Measurements from ENCODE around the gene NET1. TPM values are rescaled to one million over a fixed set of nuclear protein-coding genes. Genes with fewer than 3 reads are reported as not detected.

NET1 gene
- polyA plus RNA-seq, 1 of the 3 experiments (the other 2 are of a cell fraction): 4.7 TPM

DNA sequence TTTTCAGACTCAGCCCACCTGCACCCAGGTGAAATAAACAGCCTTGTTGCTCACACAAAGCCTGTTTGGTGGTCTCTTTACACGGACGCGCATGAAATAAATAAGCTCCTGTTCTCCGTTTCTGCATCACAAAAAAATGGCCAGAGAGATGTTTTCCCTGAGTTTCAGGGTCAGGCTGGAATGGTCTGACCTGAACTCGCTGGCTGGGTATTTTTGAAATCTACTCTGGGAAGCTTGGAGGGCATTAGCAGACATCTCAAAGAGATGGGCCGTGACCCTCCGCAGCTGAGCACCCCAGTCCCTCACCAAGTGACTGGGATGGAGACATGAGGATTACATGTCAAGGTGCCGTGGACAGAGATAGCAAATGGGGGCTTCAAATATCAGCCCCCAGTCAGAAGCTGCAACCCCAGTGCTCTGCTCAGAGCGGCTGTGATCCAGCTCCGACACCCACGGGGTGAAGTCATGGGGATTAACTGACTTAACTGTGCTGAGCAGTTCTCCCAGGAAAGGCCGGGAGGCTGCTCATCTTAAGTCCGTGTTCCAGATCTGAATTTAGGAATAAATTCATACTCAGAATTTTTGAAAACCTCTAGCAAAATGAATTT, 64.7 kb downstream of the NET1 start (continued):
- no peak for TF ChIP-seq REST (IDR thresholded peaks at IDR 0.05; ENCODE audit: low read depth, low read length)
- TF ChIP-seq RFX5 (IDR thresholded peaks at IDR 0.05; ENCODE audit: low read length): no peak
- TF ChIP-seq, protein P1, sequence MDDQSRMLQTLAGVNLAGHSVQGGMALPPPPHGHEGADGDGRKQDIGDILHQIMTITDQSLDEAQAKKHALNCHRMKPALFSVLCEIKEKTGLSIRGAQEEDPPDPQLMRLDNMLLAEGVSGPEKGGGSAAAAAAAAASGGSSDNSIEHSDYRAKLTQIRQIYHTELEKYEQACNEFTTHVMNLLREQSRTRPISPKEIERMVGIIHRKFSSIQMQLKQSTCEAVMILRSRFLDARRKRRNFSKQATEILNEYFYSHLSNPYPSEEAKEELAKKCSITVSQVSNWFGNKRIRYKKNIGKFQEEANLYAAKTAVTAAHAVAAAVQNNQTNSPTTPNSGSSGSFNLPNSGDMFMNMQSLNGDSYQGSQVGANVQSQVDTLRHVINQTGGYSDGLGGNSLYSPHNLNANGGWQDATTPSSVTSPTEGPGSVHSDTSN (IDR thresholded peaks at IDR 0.05): no peak
- no peak for TF ChIP-seq EP300 (IDR thresholded peaks at IDR 0.05; ENCODE audit: borderline replicate concordance in 1 of 2, low read depth in 1 of 2, low read length in 1 of 2)
- TF ChIP-seq RCOR1 (IDR thresholded peaks at IDR 0.05; ENCODE audit: low read length): no peak
- TF ChIP-seq CHD2 (IDR thresholded peaks at IDR 0.05; ENCODE audit: low read length, partially characterized antibody): no peak

GRCh38 chr10:5477948-5478693, 65.8 kb downstream of the NET1 start:
- Histone ChIP-seq H3K9me3 (no peaks in the 10 kb centered on the region), H2AFZ (ENCODE audit: low read depth) (no peak overlapping the region), H3K27me3 (ENCODE audit: insufficient read depth) (no peaks in the 10 kb centered on the region), H3K36me3 (replicated peaks in 1 of 2; ENCODE audit: control insufficient read depth in 1 of 2, insufficient read depth in 2 of 2, low read length in 1 of 2) (no peaks in the 10 kb centered on the region), H3K4me3 (ENCODE audit: low read depth in 2 of 2, low read length in 1 of 2) (no peak overlapping the region), H4K20me1 (ENCODE audit: insufficient read depth) (no peaks in the 10 kb centered on the region), H3K79me2 (ENCODE audit: insufficient read depth) (no peaks in the 10 kb centered on the region), H3F3A (replicated peaks; ENCODE audit: insufficient read depth) (no peaks in the 10 kb centered on the region), H3K4me1 (ENCODE audit: control insufficient read depth in 1 of 2, insufficient read depth in 2 of 2, low read depth in 1 of 2, low read length in 1 of 2) (no peaks in the 10 kb centered on the region), H3K27ac (ENCODE audit: low read depth in 2 of 2, low read length in 1 of 2) (no peak overlapping the region), H3K4me2 (no peak overlapping the region), H3K9me2 (no peaks in the 10 kb centered on the region), H3K9ac (no peak overlapping the region)
- whole genome bisulfite sequencing (ENCODE audit: low lambda C conversion rate): 85% methylated on average over 11 of the region's 11 CpGs
- no peak for DNase-seq
- ChIA-PET CTCF (interaction anchor here (1.7 kb wide), 1 partner anchor 145 kb away, joined by 4 read pairs; no protein-coding TSS in a partner anchor), POLR2A (no interaction called here)
- TF ChIP-seq CTCF (IDR thresholded peaks at IDR 0.05): no peak
- no peak for TF ChIP-seq NFIC (IDR thresholded peaks at IDR 0.05; ENCODE audit: borderline replicate concordance)
- no peak for TF ChIP-seq ELF1 (IDR thresholded peaks at IDR 0.05)
- no peak for TF ChIP-seq REST (IDR thresholded peaks at IDR 0.05; ENCODE audit: low read depth, low read length)
- TF ChIP-seq POLR2AphosphoS5 (IDR thresholded peaks at IDR 0.05; ENCODE audit: low read depth, low read length): no peak
- no peak for TF ChIP-seq YY1 (IDR thresholded peaks at IDR 0.05; ENCODE audit: low read depth)
- no peak for TF ChIP-seq USF1 (IDR thresholded peaks at IDR 0.05; ENCODE audit: borderline replicate concordance, low read depth)
- no peak for TF ChIP-seq TCF12 (IDR thresholded peaks at IDR 0.05)
- no peak for TF ChIP-seq FOXM1 (IDR thresholded peaks at IDR 0.05; ENCODE audit: low read depth)
- TF ChIP-seq SMC3 (IDR thresholded peaks at IDR 0.05; ENCODE audit: low read depth, low read length): no peak
- TF ChIP-seq, protein P1 (IDR thresholded peaks at IDR 0.05): no peak
- no peak for TF ChIP-seq RCOR1 (IDR thresholded peaks at IDR 0.05; ENCODE audit: low read length)
- TF ChIP-seq GABPA (IDR thresholded peaks at IDR 0.05; ENCODE audit: low read depth): no peak
- TF ChIP-seq NRF1 (IDR thresholded peaks at IDR 0.05; ENCODE audit: low read depth, low read length): no peak
- no peak for TF ChIP-seq RAD21 (IDR thresholded peaks at IDR 0.05; ENCODE audit: low read length)
